GM18511 (cell line): Measurements from ENCODE around the gene LHX2.
"Not testable (repeated sequence)": the region's sequence is repeated elsewhere in the genome, so short reads cannot be mapped to it uniquely, and the experiment has no call there.

Source experiments
- ATAC-seq: cut with Tn5 transposase; IDR thresholded peaks from one replicate; pipeline ENCODE4 v1.9.1; 2021; ENCODE audit warnings: mild to moderate bottlenecking, moderate library complexity; ENCODE audit not compliant: unreplicated experiment

Gene LHX2, protein sequence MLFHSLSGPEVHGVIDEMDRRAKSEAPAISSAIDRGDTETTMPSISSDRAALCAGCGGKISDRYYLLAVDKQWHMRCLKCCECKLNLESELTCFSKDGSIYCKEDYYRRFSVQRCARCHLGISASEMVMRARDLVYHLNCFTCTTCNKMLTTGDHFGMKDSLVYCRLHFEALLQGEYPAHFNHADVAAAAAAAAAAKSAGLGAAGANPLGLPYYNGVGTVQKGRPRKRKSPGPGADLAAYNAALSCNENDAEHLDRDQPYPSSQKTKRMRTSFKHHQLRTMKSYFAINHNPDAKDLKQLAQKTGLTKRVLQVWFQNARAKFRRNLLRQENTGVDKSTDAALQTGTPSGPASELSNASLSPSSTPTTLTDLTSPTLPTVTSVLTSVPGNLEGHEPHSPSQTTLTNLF

DNA sequence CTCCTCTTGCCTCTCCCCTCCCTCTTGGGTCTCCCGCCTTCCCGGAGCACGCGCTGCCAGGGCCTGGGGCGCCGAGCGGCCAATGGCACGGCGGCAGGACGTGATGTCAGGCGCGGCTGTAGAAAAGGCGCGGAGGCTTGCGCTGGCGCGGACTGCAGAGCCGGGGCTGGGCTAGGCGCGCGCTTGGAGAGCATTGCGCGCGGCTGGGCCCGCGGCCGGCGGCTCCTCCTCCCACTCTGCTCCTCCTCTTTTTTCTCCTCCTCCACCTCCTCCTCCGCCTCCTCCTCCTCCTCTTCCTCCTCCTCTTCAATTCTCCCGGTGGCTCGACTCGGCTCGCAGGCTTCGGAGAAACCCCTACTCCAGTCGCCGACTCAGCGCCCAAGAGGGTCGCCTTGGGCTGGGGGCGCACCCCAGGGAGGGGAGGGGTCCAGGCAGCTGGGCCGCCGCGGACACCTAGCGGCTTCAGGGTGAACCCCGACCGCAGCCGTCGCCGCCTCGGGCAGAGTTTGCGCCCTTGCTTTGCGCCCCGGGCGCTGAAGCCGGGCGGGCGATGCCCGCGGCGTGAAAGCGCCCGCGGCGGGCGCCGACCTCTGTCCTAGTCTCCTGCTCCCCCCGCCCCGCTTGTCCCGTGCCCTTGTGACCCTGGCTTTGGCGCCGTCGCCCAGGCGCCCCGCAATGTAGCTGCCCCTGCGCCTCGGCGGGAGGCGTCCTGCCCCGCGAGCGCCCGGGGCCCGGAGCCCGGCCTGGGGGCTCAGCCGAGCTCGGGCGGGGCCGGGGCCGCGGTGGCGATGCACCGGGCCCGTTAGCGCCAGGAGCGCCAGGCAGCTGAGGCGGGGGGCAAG is at the start of gene LHX2:
Gene LHX2, plus strand, starts transcription at position 309 of the 842 bp plus-strand sequence. CDS start 581 bp downstream, outside the sequence.
- ATAC-seq, result peak; percentile 49

DNA sequence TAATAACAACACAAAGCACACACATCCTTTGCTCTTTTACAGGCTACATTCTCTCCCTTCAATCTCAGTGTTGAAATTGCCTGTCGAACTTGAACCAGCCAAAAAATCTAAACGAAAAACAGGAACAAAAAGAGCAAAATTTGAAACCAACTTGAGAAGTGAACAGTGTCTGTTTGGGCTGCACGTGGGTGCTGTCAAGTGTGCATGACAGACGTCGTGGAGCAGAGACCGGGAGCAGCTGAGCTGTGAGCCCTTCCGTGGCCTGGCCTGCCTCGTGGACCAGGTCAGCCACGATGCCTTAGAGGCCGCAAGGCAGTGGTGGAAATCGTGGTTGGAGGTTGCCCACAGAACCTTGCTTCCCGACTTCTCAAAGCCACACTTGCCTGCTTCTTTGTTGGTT is 46.8 kb upstream of the LHX2 start:
- ATAC-seq, result no peak

DNA sequence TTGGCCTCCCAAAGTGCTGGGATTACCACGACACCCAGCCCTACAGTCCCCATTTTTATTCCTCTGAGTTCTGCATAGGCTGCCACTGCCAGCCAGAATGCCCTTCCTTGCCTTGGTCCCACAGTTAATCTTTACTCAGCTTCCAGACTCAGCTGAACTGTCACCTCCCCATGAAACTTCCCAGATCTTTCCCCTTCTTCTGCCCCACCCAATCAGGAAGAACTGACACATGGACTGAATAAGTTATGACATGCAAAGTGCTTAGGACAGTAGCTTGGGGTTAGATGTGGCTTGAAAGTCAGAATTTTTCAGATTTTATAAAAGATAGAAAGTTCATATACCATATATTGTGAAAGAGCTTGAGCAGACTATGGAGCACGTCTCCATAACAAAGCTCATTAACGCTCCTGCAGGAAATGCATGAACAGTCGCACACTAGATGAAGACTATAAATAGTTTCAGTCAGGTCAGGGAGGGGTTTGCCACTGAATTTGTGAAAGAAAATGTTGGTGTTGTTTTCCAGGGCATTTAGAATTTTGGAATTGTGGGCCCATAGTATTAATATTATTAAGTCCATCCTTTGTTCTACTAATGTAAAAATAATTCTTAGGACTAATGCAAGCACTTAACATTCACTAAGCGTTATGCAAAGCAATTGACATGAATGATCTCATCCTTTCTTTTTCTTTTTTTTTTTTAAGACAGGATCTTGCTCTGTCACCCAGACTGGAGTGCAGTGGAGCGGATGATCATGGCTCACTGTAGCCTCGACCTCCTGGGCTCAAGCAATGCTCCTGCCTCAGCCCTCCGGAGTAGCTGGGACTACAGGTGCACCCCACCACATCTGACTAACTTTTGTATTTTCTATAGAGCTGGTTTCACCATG is 45.5 kb upstream of the LHX2 start:
- ATAC-seq, result no peak

DNA sequence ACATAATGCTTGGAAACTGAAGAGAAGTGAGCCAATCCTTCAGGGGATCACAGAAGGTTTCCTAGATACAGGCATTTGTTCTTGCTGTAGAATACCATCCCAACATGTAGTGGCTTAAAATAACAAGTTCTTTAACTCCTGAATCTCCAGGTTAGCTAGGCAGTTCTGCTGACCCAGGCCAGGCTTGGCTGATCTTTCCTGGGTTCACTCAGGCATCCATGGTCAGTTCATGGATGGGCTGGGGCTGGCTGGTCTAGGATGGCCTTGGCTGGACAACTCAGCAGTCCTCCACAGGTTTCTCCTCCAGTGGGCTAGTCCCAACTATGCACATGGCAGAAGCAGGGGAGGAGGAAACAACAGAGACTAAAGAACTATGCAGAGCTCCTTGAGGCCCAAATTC is 44.2 kb upstream of the LHX2 start:
- ATAC-seq, result no peak

DNA sequence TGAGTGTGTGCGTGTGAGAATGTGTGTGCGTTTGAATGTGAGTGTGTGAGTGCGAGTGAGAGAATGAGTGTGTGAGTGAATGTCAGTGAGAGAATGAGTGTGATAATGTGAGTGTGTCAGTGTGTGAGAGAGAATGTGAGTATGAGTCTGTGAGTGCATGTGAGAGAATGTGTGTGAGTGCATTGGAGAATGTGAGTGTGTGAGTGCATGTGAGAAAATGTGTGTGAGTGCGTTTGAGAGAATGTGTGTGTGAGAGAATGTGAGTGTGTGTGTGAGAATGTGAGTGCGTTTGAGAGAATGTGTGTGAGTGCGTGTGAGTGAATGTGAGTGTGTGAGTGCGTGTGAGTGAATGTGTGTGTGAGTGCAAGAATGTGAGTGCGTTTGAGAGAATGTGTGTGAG is 39.0 kb upstream of the LHX2 start:
- no peak for ATAC-seq

DNA sequence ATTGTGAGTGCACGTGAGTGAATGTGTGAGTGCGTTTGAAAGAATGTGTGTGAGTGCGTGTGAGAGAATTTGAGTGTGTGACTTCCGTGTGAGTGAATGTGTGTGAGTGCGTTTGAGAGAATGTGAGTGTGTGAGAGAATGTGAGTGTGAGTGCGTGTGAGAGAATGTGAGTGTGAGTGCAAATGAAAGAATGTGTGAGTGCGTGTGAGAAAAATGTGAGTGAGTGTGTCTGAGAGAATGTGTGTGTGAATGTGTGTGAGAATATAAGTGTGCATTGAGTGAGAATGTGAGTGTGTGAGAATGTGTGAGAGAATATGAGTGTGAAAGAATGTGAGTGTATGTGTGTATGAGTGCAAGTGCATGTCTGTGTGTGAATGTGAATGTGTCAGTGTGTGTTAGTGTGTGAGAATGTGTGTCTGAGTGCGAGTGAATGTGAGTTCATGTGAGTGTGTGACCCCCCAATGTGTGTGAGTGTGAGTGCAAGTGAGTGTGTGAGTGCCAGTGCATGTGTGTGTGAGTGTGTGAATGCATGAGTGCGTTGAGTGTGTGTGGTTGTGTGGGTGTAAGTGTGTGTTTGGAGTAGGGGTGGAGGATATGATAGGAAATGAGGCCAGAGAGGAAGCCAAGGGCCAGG is 37.9 kb upstream of the LHX2 start:
- no peak for ATAC-seq

DNA sequence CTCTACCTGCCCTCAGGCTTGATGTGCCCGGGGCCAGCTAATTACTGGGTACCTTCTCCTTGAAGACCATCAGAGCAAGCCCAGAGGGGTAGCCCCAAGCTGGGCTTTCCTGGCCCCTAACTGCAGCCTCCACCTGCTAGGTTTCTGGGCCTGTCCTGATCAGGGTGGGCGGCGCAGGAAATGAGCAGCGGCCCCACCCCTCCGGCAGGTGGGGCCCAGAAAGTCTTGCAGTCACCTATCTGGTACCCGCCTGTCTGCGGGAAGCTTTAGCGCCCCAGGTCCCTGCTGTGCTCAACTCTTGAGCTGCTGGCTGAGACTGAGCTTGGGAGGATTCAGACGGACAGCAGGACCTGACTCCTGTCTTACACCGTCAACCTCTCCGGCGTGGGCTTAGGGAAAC is 37.1 kb upstream of the LHX2 start:
- ATAC-seq, result no peak

DNA sequence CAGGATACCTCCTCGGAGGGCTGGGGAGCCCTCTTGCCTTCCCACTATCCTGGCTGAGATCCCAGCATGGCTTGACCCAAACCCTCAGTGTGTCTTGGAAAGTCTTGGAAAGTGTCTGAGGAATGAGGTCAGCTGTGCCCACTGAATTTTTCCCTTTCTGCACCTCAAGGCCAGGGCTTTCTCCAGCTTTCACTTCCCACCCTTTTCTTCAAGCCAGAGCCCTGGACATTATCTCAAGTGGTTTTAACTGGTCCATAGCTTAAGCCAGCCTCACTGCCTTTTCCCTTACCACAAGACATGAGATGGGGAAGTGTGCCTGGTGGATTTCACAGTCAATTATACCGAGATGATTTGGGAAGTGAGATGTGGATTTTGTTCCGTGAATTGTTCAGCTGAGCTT is 35.7 kb upstream of the LHX2 start:
- ATAC-seq, result no peak

DNA sequence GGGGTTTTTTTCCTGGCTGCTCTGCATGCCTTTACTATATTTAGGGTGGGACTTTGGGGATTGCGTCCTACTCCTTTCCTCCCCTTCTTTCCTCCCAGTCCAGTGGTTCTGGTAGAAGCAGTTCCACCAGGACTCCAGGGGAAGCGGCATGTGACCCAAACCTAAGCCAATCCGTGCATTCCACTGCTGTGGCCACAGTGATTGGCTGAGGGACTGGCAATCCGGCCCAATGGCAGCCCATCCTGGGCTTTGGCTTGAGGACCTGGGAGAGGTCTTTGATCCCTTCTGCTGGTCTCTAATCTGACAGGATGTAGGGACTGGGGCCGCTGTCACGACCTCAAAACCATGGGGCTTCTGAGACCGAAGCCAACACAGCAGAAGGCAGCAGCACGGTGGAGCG is 35.0 kb upstream of the LHX2 start:
- not testable (repeated sequence) for ATAC-seq

DNA sequence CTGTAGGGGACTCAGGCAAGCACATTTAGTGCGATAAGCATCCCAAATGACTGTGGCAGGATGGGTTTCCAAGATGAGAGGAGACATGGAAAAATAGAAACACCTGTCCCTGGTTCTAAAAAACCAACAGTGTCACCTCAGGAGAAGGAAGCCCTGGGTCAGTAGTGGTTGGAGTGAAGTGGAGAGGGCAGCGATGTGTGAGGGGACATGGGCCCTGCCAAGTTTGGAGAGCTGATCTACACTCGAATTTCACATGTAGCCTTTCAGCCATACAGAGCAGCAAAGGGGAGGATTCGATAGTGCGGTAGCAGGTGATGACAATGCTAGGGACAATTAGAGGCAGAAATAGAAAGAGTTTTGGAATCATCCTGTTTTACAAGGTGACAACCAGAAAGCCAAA is 32.6 kb upstream of the LHX2 start:
- ATAC-seq, result no peak

DNA sequence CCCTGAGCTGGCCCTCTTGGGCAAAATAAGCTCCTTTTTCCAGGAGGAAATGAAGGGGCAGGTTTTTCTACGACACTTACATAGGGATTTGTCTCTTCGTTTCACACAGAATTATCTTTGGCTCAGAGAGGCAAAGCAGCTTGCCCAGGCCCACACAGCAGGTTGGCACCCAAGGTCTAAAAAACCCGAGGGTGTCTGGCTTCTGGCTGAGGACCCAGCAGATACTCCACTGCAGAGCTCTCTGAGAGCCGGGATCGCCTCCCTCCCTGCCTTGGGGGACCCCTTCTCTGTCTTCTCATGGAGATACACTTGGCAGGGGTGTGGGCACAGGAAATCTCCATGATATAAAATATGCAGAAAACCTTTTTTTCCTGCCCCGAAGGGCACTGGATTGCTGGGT is 29.0 kb upstream of the LHX2 start:
- no peak for ATAC-seq

DNA sequence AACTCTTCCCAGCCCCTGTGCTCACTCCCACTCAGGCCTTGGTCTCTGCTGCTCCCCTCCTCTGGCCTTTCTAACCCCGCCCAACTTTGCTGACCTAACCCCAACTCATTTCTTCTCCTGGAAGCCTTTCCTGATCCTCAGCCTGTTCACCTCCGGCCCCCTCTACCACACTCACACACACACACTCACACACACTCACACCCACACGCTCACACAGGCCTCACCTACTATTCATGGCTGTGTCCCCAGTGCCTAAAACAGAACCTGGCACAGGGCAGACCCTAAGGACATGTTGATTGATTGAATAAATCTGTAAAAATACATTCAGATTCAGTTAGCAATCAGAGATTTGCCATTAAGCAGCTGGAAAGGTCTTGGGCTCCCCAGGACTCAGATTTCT is 28.5 kb upstream of the LHX2 start:
- no peak for ATAC-seq

DNA sequence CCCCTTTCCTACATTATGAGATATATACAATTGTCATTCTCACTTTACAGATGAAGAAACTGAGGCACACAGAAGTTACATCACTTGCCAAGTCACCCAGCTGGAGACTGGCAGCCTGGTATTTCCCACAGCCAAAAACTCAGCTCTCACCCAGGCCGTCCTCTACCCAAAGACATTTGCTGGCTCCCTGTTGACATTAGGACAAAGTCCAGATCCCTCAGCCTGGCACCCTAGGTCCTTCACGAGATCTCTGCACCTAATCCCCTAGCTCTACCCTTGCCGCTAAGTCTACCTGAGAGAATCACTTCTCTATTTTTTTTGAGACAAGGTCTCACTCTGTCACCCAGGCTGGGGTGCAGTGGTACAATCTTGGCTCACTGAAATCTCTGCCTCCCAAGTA is 26.8 kb upstream of the LHX2 start:
- ATAC-seq, result no peak

DNA sequence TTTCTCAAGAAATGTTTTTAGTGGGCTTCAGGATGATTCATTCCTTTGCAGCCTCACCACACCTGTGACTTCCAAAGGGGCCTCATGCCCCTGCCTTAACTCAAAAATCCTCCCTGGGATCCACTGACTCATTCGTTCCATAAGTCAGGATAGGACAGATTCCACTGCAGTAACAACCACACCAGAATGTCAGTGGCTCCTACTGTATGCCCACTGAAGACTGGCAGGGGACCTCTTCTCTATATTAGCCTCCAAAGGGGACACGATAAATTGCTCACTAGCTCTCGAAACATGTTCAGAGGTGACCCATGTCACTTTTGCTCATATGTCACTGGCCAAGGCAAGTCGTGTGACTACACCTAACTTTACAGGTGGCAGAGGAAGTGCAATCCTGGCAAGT is 25.7 kb upstream of the LHX2 start:
- no peak for ATAC-seq

DNA sequence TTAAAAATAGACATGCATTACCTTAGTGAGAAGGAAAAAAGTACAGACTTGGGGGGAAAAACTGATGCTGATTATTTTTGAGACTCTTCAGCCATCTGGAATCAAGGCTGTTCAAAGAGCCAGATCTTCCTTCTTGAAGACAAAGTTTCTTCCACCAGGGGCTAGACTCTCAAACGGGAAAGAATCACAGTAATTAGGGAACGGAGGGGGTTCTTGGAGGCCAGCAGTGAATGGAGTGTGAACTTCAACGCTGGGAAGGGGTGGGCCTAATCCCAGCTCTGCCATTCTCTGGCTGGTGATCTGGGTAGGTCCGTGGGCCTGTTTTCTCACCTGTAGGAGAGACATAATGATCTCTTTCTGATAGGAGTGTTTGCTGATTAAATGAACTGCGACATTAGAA is 21.1 kb upstream of the LHX2 start:
- ATAC-seq, result no peak

DNA sequence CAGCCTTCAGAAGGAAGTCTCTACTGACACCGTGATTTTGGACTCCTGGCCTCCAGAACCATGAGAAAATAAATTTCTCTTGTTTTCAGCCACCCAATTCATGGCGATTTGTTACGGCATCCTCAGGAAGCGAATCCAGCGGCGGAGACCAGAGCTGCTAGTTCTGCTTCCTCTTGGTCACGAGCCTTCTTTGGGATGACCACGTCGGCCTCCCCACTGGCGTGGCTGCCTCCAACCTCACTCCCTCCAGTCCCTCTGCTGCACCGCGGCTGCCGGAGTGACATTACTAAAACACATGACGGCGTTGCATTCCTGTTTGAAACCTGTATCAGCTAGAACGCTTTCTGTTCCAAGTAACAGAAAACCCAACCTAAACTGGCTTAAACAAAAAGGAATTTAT is 18.9 kb upstream of the LHX2 start:
- not testable (repeated sequence) for ATAC-seq

DNA sequence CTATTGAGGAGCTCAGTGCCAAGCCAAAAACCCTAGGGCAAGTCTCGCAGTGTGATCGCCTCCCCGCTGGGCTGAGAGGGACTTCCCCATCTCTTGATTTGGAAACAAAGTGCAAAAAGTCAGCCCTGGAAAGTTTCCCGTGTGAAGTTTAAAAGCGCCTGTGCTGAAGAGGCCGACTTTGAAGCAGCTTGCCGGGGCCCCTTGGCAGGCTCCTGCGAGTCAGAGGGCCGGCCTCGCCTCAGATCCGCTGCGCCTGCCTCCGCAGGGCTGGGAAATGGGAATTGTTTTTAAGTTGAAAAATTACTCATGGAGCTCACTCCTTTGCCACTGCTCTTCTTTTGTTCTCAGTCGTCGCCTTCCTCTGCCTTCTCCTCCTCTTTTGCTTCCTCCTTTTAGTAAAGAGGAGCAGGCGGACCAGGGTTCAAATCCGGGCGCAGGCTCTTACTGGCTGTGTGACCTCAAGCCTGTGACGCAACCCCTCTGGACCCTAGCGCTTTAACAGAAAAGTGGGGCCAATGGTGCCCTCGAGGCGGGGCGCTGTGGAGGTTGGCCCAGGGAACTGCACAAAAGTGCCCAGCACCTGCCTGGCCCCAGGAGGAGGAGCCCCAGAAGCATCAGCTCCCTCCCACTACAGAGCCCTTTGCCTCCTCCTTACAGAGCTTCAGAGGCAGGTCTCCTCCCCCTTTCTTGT is 14.7 kb upstream of the LHX2 start:
- ATAC-seq, result peak; percentile 50

DNA sequence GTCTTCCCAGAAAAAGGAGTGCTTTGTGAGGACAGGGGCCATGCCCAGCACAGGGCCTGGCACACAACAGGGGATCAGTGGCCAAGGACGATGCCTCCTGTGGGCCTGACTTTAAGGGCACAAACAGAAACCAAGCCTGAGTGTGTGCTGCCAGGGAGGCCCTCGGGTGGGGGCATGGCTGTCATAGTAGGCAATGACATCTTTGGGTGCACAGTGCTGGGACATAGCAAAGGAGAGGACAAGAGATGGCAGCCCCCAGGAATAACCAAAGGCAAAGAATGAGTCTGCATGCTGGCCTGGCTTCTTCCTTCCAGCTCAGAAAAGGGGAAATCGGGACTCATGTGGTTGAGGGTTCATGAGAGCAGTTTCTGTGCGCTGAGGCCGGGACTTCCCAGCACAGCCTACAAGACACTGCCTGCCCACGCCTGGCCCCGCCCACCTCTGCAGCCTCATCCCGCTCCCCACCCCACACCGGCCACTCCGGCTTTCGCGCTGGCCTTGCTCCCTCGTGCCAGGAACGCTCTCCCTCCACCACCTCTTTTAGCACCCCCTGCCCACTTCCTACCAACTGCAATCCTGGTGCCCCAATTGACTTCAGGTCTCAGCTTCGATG is 13.8 kb upstream of the LHX2 start:
- ATAC-seq, result peak; percentile 78

DNA sequence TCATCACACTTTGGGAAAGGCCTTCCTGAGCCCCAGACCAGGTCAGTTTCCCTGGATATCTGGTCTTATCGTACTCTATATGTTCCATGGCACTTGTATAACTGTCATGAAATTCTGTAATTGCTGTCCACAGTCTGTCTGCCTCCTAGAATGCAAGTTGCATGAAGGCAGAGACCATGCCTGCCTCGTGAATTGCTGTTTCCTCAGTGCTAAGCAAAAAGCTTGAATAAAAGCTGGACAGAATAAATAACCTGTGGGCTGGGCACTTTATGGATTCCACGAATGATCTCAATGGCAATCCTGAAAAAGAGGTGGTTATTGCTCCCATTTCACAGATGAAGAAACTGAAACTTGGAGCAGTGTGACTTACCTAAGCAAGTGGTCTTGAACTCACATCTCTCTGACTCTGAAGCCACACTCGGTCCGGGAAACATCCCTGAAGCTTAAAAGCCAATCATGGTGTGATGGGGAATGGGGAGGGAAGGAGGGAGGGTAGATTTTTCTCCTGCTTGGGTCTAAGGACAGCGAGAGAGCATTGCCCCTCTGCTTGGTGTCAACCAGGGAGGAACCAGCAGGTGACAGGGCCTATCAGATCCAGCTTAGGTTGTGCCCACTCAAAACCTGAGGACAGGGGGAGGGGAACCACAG is 13.2 kb upstream of the LHX2 start:
- no peak for ATAC-seq
